AG04449 (cell line): ENCODE data around the gene PRXL2B.

Experiments
- CTCF ChIA-PET: fragments of 350-600 bp; formaldehyde crosslinking; extraction: SDS; loops from one replicate; lab custom pipeline; 2021; ENCODE audit warnings: antibody characterized with exemption; lab: Yijun Ruan, JAX
- POLR2A ChIA-PET: fragments of 400-600, 350-600 bp; formaldehyde crosslinking; extraction: SDS; loops from one replicate; lab custom pipeline; 2020; ENCODE audit warnings: antibody characterized with exemption, inconsistent platforms; lab: Yijun Ruan, JAX
- DNase-seq: peaks from one replicate; pipeline ENCODE4 v3.0.0-alpha.2; 2010; ENCODE audit warnings: low read depth, low spot score
- H3K4me3 ChIP-seq: 2 replicates; pipeline ENCODE4 v1.5.1; 2011; ENCODE audit warnings: low read depth, mild to moderate bottlenecking, control low read depth, low read length
- TF ChIP-seq, protein P1 (sequence below): IDR thresholded peaks from one replicate; pipeline ENCODE4 v1.5.1; 2011; ENCODE audit warnings: mild to moderate bottlenecking, moderate library complexity, low read length, control low read depth, inconsistent platforms; ENCODE audit not compliant: insufficient read depth; ENCODE audit errors: missing control alignments

PRXL2B gene

GRCh38 chr1:2560299-2561073 is 26.1 kb upstream of the PRXL2B start:
- H3K4me3 ChIP-seq, result no peak overlapping the region
- DNase-seq, result no peak
- POLR2A ChIA-PET, result no interaction called here
- CTCF ChIA-PET, result interaction anchor here (2.2 to 5.5 kb wide), 2 partner anchors 10 to 12 kb away, joined by 9 to 45 read pairs; no protein-coding TSS in a partner anchor
- TF ChIP-seq, protein P1, sequence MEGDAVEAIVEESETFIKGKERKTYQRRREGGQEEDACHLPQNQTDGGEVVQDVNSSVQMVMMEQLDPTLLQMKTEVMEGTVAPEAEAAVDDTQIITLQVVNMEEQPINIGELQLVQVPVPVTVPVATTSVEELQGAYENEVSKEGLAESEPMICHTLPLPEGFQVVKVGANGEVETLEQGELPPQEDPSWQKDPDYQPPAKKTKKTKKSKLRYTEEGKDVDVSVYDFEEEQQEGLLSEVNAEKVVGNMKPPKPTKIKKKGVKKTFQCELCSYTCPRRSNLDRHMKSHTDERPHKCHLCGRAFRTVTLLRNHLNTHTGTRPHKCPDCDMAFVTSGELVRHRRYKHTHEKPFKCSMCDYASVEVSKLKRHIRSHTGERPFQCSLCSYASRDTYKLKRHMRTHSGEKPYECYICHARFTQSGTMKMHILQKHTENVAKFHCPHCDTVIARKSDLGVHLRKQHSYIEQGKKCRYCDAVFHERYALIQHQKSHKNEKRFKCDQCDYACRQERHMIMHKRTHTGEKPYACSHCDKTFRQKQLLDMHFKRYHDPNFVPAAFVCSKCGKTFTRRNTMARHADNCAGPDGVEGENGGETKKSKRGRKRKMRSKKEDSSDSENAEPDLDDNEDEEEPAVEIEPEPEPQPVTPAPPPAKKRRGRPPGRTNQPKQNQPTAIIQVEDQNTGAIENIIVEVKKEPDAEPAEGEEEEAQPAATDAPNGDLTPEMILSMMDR, result no peak

- CTCF ChIA-PET, result interaction anchor here (1.0 to 2.6 kb wide), 3 partner anchors 9 to 145 kb away, joined by 3 to 11 read pairs (median 9); no protein-coding TSS in a partner anchor
- no peak overlapping the region for H3K4me3 ChIP-seq
- POLR2A ChIA-PET, result no interaction called here
- TF ChIP-seq, protein P1, result no peak
- DNase-seq, result no peak
These were observed 25.1 kb upstream of the PRXL2B start for GRCh38 chr1:2561446-2561845.

GRCh38 chr1:2561898-2562895 is 24.4 kb upstream of the PRXL2B start:
- no peak for DNase-seq
- ChIA-PET POLR2A (no interaction called here), CTCF (interaction anchor here (1.0 to 2.6 kb wide), 3 partner anchors 8 to 146 kb away, joined by 3 to 11 read pairs (median 9); no protein-coding TSS in a partner anchor)
- H3K4me3 ChIP-seq, result no peak overlapping the region
- TF ChIP-seq, protein P1, result no peak

- ChIA-PET CTCF (interaction anchor here (2.6 kb wide), 1 partner anchor 15 kb away, joined by 11 read pairs; no protein-coding TSS in a partner anchor), POLR2A (interaction anchor here (0.6 kb wide), 1 partner anchor 23 kb away, joined by 3 read pairs; the partner anchor contains the start of gene PRXL2B)
- no peak for DNase-seq
- H3K4me3 ChIP-seq, result no peak overlapping the region
- TF ChIP-seq, protein P1, result no peak
These were observed 23.4 kb upstream of the PRXL2B start for GRCh38 chr1:2563205-2563604.

DNA sequence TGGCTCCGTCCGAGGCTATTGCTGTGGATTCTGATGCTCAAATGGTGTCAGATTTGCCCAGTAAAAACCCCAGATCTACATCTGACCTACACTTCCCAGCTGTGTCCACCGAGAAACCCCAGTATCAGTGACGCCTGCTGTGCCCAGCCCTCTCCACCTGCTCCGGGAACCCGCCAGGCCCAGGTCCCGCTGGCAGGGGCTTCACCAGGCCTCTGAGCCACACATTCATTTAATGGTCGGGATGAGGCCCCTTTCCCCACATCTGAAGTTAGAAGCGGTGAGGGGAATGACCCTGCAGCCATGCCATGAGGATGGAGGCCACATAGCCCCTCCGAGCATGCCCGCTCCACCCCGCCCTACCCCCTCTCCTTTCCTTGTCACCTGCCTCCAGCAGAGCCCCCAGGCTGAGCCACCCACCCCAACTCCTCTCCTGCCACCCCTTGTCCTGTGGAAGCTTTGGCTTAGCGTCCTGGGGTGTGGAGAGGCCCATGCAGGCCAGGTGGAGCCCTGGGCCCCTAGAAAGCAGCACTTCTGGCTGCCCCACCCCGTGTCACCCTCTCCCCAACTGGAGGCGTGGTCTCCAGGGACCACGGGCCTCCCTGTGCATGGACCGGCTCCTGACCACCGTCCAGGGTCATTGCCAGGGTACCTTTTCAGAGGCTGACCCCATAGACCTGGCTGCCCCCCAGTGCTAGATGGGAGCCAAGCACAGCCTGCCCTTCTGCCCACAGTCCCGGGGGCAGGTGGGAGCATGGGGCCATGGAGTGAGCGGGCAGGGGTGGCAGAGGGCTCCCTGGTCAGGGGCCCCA is 22.4 kb upstream of the PRXL2B start:
- ChIA-PET CTCF (interaction anchor here (2.6 kb wide), 1 partner anchor 16 kb away, joined by 11 read pairs; no protein-coding TSS in a partner anchor), POLR2A (no interaction called here)
- no peak for DNase-seq
- H3K4me3 ChIP-seq, result no peak overlapping the region
- TF ChIP-seq, protein P1, result no peak
